ENCODE results near the gene NBPF3.

Gene NBPF3

GRCh38 chr1:21496063-21496462 lies 56.1 kb downstream of the NBPF3 start:
- H3K4me3 ChIP-seq (replicated peaks; ENCODE audit: low read depth, low read length) = no peak overlapping the region
- H3K36me3 ChIP-seq (ENCODE audit: control insufficient read depth, insufficient read depth, low read length) = no peaks in the 10 kb centered on the region
- H3K27me3 ChIP-seq (replicated peaks; ENCODE audit: control insufficient read depth, insufficient read depth, low read length) = no peaks in the 10 kb centered on the region; the same call in none of the 2 replicates
- no peak for DNase-seq (ENCODE audit: extremely low read depth, insufficient read length)
- TF ChIP-seq, protein P1, sequence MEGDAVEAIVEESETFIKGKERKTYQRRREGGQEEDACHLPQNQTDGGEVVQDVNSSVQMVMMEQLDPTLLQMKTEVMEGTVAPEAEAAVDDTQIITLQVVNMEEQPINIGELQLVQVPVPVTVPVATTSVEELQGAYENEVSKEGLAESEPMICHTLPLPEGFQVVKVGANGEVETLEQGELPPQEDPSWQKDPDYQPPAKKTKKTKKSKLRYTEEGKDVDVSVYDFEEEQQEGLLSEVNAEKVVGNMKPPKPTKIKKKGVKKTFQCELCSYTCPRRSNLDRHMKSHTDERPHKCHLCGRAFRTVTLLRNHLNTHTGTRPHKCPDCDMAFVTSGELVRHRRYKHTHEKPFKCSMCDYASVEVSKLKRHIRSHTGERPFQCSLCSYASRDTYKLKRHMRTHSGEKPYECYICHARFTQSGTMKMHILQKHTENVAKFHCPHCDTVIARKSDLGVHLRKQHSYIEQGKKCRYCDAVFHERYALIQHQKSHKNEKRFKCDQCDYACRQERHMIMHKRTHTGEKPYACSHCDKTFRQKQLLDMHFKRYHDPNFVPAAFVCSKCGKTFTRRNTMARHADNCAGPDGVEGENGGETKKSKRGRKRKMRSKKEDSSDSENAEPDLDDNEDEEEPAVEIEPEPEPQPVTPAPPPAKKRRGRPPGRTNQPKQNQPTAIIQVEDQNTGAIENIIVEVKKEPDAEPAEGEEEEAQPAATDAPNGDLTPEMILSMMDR (IDR thresholded peaks at IDR 0.05; ENCODE audit: insufficient read depth, low read length, poor library complexity, severe bottlenecking) = no peak

- TF ChIP-seq, protein P1 (IDR thresholded peaks at IDR 0.05; ENCODE audit: insufficient read depth, low read length, poor library complexity, severe bottlenecking) = no peak
Measured at GRCh38 chr1:21496886-21497285, 56.9 kb downstream of the NBPF3 start.

DNA sequence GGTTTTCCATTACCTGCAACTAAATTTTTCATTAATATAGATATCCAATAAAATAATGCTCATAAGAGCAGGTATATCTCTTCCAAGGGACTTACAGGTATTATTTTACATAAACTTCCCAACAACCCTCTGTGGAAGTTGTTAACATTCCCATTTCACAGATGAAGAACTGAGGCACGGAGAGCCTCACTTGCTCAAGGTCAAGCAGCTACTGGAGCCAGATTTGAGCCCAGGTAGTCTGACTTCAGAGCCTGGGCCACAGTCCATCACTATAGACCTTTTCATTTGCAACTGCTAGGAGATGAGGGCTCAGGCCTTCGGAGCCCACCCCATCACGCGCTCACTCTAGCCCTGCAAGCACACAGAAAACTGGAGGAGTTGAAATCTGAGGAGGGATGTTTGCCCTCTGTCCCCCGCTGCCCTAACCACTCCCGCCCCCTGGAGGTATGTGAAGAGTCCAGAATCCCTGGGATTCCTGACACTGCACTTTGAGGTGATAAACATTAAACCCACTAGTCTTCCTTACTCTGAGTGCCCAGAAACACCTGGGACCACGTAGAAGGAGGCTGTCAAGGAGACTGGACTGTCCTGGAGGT lies 57.6 kb downstream of the NBPF3 start:
- TF ChIP-seq, protein P1 (IDR thresholded peaks at IDR 0.05; ENCODE audit: insufficient read depth, low read length, poor library complexity, severe bottlenecking) = no peak
- no peak for DNase-seq (ENCODE audit: extremely low read depth, insufficient read length)
- H3K4me3 ChIP-seq (replicated peaks; ENCODE audit: low read depth, low read length) = no peak overlapping the region
- H3K36me3 ChIP-seq (ENCODE audit: control insufficient read depth, insufficient read depth, low read length) = no peaks in the 10 kb centered on the region
- H3K27me3 ChIP-seq (replicated peaks; ENCODE audit: control insufficient read depth, insufficient read depth, low read length) = no peaks in the 10 kb centered on the region; the same call in none of the 2 replicates

More at GRCh38 chr1:21496886-21497285, 56.9 kb downstream of the NBPF3 start:
- Histone ChIP-seq H3K4me3 (replicated peaks; ENCODE audit: low read depth, low read length) (no peak overlapping the region), H3K36me3 (ENCODE audit: control insufficient read depth, insufficient read depth, low read length) (no peaks in the 10 kb centered on the region), H3K27me3 (replicated peaks; ENCODE audit: control insufficient read depth, insufficient read depth, low read length) (no peaks in the 10 kb centered on the region; the same call in none of the 2 replicates)
- no peak for DNase-seq (ENCODE audit: extremely low read depth, insufficient read length)

GRCh38 chr1:21499283-21499950 lies 59.5 kb downstream of the NBPF3 start:
- TF ChIP-seq, protein P1 (IDR thresholded peaks at IDR 0.05; ENCODE audit: insufficient read depth, low read length, poor library complexity, severe bottlenecking) = no peak
- no peaks in the 10 kb centered on the region for H3K36me3 ChIP-seq (ENCODE audit: control insufficient read depth, insufficient read depth, low read length)
- no peak overlapping the region for H3K4me3 ChIP-seq (replicated peaks; ENCODE audit: low read depth, low read length)
- no peak for DNase-seq (ENCODE audit: extremely low read depth, insufficient read length)
- H3K27me3 ChIP-seq (replicated peaks; ENCODE audit: control insufficient read depth, insufficient read depth, low read length) = peaks cover 1% of the 10 kb centered on the region; the same call in 1 of the 2 replicates

- DNase-seq (ENCODE audit: extremely low read depth, insufficient read length) = no peak
- Histone ChIP-seq H3K4me3 (replicated peaks; ENCODE audit: low read depth, low read length) (no peak overlapping the region), H3K27me3 (replicated peaks; ENCODE audit: control insufficient read depth, insufficient read depth, low read length) (peaks cover 1% of the 10 kb centered on the region; the same call in 1 of the 2 replicates), H3K36me3 (ENCODE audit: control insufficient read depth, insufficient read depth, low read length) (no peaks in the 10 kb centered on the region)
- TF ChIP-seq, protein P1 (IDR thresholded peaks at IDR 0.05; ENCODE audit: insufficient read depth, low read length, poor library complexity, severe bottlenecking) = no peak
Measured at GRCh38 chr1:21503706-21504377, 63.9 kb downstream of the NBPF3 start.
